NCI-H2227 (cell line): ENCODE measurements around the gene SH3BP1.

Source experiments
- DNase-seq: peaks from one replicate; lab custom pipeline; 2025; ENCODE audit not compliant: unreplicated experiment; lab: John Stamatoyannopoulos, UW

SH3BP1 gene

DNA sequence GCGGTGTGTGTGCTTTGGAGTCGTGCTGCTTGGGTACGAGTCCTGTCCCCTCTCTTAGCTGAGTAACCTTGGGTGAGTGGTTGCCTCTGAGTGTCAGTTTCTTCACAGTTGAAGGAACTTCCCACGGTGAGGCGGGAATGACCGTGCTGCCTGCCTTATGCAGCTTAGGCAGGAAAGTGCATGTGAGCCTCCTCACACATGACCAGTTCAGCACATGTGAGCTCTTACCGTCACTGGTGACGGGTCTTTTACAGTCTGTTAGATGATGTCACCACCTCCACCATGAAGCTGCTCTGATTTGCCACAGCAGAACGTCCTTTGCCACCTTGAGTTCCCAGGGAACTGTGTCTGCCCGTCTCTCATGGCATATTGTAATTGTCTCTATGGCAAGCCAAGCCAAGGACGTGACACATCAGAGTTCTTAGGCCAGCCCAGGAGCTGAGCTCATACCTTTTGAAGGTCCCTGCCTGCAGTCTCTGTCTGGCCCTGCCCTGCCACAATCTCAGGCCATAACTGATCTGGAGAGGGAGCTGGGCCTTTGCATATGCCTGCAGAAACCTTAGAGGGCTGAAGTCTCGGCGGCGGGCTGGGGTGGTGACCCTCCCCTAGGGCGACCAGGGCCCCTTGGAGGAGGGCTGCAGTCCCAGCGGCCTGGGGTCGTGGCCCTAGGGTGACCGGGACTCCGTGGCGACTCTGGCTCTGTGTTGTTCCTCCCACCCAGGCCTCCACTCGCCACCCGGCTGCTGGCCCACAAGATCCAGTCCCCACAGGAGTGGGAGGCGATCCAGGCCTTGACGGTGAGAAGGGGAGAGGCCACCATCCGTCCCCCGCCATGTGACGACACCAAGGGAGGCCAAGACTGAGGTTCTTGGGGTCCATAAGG, 23.0 kb upstream of the SH3BP1 start:
- DNase-seq, result no peak

DNA sequence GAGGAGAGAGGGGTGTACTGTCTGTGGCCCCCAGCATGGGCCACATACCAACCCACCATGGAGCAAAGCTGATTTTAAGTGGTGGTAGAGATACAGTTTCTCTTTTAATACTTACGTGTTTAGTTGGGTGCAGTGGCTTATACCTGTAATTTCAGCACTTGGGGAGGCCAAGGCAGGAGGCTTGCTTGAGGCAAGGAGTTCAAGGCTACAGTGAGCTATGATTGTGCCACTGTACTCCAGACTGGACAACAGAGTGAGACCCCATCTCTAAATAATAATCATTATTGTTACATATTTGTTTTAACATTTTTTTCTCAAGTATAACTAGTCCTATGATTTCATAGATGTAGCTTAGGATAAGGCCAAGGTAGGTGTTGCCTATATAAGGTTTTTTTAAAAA, 22.0 kb upstream of the SH3BP1 start:
- DNase-seq, result no peak

DNA sequence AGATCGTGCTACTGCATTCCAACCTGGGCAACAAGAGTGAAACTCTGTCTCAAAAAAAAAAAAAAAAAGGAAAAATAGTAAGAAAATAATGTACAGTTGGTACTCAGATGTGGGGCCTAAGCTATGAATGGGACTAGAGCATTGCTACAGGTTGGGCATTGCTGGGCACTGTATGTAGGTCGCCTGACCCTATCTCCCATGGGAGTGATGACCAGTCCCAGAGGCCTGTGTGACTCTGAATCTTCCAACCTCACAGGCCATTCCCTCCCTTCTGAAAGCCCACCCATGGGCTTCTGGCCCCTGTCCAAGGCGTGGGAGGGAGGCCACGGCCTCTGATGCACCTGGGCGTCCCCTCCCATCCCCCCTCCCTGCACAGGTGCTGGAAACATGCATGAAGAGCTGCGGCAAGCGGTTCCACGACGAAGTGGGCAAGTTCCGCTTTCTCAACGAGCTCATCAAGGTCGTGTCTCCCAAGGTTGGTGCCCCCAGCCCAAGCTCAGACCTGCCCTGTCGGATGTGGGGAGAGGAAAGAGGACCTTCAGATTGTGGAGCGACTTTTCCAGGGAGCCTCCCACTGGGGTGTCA, 21.3 kb upstream of the SH3BP1 start:
- no peak for DNase-seq

DNA sequence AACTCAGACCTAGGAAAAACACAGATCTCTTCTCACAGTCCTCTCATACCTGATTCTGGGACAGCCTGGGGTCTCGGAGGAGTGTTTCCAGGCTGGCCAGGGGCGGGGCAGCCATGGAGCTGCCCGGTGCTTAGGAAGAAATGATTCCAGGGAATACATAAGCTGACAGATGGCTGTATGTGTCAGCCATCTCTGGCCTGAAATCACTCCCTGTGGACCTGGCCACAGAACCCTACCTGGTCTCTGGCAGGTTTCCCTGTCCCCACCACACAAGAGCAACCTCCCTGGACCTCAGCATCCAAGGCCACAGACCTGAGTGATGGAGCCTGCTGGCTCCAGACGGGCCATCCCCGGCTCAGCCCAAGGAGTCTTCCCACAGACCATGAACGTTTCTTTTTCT, 20.8 kb upstream of the SH3BP1 start:
- no peak for DNase-seq

DNA sequence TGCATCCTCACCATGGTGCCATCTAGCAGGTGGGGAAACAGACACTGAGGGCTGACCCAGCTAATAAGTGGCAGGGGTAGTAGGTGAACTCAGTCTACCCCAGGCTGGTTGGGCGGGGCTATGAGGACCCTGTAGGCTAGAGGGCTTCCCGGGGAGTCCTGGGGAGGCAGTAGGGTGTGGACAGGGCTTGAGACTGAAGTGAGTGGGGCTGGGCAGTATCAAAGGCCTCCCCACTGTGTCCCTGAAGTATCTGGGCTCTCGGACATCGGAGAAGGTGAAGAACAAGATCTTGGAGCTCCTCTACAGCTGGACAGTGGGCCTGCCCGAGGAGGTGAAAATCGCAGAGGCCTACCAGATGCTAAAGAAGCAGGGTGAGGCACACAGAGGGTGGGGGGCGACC, 19.5 kb upstream of the SH3BP1 start:
- no peak for DNase-seq

DNA sequence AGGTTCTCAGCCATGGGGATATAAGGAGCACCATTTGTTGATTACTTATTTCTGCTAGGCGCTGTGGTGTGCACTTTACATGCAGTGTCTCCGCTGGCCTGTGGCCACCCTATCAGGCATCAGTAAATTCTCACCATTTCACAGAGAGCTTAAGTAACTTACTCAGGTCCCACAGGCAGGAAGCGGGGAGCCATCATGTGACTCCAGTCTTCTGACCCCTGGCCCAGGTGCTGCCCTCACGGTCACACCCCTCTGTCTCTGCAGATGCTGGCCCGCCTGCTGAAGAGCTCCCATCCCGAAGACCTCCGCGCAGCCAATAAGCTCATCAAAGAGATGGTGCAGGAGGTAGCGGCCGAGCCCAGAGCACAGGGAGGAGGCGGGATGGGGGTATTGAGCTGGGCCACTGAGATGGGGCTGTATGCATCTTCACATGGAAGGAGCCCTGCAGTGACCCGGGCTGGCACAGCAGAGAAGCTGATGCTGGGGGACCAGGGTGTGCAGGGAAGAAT, 18.1 kb upstream of the SH3BP1 start:
- DNase-seq, result no peak

DNA sequence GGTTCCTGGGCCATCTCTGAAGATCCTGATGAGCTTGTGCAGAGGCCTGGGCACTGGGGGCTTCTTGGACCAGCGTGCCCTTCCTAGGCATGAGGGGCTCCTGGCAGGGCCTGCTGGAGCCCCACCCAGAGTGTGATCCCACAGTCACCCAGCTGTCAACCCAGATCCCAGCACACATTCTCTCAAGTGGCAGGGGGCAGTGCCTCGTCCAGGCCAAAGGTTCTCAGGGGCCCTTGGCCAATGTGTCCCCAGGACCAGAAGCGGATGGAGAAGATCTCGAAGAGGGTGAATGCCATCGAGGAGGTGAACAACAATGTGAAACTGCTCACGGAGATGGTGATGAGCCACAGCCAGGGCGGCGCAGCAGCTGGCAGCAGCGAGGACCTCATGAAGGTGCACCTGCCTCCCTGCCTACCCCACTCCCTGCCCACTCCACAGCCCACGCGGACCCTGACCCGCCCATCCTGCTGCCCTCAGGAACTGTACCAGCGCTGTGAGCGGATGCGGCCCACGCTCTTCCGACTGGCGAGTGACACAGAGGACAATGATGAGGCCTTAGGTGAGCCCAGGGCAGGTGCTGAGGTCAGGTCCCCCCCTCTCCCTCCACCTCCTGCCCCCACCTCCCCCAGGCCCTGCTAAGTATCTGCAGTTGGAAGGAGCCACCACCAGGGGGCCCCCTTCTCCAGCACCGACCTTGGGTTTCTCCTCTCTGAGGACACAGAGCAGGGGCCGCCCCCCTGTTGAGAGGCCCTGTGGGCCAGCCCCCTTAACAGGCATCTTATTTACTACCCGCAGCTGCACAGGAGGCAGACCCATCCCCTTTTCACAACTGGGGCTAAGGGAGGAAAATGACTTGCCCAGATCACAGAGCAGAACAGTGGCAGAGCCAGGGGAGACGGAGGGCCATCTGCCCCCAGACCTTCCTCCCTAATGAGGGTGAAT, 16.1 kb upstream of the SH3BP1 start:
- peak; percentile 74 for DNase-seq

DNA sequence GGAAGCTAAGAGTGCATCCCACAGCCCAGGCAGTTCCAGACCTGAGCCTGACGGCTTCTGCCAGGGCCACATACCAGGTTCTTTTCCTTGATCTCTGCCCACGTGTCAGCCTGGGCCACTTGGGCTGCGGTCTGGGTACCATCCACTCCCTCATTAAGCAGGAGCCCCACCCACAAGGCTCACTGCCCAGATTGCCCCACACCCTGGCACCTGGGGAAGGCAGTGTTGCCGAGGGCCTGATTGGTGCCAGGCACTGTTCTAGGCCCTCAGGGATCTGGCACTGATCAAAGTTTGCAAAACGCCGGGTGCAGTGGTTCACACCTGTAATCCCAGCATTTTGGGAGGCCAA, 15.5 kb upstream of the SH3BP1 start:
- no peak for DNase-seq

DNA sequence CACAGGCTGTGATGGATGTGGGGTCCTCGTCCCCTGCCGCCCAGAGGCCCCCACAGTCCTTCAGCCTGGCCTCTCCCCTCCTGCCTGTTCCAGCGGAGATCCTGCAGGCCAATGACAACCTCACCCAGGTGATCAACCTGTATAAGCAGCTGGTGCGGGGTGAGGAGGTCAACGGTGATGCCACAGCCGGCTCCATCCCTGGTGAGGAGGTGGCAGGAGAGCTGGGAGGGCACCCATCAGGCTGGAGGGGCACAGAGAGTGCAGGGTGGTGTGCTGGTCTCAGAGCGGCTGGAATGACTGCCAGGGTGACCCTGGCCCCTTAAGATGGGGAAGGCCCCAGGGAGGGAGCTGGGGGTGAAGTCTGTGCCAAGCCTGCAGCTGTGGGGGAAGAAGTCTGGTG, 14.6 kb upstream of the SH3BP1 start:
- no peak for DNase-seq

DNA sequence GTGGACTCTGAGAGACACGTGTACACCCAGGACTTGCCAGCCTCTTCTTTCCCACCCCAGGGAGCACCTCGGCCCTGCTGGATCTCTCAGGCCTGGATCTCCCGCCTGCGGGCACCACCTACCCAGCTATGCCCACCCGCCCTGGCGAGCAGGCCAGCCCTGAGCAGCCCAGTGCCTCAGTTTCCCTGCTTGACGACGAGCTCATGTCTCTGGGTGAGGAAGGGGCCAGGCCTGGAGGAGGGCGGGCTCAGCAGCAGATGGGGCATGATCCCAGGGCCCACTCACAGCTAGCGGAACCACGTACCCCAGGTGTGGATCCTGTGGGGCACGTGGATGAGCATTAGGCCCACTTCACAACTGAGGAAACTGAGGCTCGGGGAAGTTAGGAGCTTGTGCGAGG, 13.7 kb upstream of the SH3BP1 start:
- no peak for DNase-seq

DNA sequence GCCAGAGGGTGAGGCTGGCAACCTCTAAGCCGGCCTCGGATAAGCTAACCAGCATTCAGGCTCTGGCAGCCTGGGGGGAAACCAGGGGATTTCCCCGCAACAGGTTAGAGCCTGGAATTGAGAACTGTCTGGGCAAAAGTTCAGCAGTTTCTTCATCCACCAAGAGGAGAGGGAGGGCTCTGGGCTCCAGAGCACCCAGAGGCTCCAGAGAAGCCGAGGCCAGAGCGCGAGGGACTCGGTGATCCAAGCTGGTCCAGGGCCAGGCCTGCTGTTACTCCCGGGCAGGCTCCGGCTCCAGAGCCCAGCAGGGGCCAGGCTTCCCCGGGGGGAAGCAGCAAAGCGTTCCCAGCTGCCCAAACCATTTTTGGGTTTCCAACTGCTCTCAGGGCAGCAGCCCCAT, 13.3 kb upstream of the SH3BP1 start:
- no peak for DNase-seq

DNA sequence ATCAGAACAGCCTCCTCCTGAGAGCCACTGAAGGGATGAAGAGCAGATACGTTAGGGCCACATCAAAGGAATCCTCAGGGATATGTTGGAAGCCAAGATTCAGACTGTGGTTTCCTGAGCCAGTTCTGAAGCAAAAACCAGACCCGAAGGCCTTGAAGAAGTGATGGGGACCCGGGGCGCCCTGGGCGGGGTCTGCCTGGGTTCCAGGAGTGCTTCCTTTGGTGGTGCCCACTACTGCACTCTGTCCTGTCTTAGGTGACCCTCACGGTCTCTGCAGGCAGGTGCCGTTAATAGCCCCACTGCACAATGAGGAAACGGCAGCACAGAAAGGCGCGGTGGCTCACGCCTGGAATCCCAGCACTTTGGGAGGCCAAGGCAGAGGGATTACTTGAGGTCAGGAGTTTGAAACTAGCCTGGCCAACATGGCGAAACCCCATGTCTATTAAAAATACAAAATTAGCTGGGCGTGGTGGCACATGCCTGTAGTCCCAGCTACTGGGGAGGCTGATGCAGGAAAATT, 12.9 kb upstream of the SH3BP1 start:
- DNase-seq, result no peak

DNA sequence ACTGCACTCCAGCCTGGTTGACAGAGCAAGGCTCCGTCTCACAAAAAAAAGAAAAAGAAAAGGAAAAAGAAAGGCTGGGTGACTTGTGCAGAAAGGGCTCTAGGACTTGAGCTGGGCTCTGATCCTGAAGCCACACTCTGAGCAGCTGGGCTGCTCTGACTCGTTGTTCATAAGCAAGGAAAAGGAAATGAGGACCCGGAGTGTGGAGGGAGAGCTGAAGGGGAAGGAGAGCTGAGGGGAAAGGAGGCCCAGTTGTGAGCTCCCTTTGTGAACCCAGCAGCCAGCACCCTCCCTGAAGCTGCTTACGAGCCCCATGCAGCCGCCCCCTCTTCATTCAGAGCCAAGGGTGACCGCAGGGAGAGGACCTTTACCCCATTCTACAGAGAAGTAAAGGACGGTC, 12.3 kb upstream of the SH3BP1 start:
- no peak for DNase-seq

DNA sequence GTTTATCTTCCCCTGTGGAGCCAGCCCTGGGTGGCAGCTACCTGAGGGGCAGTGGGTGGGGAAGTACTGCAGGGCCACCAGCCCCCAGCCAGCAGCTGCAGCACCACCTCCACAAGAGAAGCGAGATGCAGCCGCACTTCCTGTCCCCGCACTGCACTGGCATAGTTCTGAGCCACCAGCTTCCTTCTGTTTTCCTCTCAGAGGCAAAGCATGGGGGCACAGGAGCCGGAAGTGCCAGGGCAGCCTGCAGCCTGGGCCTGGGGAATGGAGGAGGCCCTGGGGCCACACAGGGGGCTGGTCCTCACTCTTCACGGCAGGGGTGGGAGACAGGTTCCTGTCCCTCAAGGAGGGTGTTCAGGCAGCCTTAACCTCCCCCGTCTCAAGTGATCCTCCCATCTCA, 11.9 kb upstream of the SH3BP1 start:
- DNase-seq, result no peak

DNA sequence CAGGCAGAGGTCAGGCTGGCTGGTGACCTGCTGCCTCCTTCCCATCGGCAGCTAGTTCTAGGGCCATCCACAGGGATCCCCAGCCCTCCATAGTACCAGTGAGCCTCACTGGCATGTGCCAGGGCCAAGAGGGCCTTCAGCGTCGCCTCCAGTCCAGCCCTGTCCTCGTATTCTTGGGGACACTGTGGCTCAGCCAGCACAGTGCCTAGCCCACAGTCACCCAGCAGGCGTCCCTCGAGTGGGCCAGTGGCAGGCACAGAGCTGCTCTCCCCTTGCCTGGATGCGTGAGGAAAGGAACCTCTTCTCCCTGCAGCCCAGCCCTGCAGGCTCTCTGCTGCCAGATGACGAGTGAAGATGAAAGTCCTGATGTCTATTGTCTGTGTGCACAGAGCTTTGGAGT, 10.6 kb upstream of the SH3BP1 start:
- no peak for DNase-seq

DNA sequence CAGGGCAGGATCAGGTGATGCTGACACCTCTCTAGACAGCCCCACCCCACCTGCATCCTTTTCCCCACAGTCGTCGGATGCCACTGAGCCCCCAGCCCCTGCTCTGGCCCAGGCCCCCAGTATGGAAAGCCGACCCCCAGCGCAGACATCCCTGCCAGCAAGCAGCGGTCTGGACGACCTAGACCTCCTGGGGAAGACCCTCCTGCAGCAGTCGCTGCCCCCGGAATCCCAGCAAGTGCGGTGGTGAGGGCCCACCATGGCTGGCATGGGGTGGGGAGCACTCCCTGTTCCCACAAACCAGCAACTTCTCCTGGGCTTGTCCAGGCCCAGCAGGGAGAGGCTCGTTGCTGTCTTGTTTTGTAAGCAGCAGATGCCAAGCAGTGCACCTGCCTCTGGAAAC, 9.5 kb upstream of the SH3BP1 start:
- DNase-seq, result no peak

DNA sequence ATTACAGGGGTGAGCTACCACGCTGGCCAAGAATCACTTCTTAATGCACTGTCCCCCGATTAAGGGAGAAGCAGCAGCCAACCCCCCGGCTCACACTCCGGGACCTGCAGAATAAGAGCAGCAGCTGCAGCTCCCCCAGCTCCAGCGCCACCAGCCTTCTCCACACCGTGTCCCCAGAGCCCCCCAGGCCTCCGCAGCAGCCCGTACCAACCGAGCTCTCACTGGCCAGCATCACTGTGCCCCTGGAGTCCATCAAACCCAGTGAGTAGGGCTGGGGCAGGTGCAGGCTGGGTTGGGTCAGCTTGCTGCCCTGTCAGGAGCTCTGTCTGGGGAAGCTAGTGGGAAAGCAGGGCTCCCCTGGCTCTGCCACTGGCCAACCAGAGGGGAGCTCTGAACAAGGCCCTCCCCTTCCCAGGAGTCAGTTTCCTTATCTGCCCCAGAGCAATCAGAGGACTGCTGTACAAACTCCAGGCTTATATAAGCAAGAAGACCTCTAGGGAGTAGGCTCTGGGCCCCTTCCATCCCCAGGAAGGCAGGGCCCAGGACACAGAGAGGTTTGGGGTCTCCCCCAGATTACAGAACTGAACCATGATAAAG, 8.5 kb upstream of the SH3BP1 start:
- DNase-seq, result no peak

DNA sequence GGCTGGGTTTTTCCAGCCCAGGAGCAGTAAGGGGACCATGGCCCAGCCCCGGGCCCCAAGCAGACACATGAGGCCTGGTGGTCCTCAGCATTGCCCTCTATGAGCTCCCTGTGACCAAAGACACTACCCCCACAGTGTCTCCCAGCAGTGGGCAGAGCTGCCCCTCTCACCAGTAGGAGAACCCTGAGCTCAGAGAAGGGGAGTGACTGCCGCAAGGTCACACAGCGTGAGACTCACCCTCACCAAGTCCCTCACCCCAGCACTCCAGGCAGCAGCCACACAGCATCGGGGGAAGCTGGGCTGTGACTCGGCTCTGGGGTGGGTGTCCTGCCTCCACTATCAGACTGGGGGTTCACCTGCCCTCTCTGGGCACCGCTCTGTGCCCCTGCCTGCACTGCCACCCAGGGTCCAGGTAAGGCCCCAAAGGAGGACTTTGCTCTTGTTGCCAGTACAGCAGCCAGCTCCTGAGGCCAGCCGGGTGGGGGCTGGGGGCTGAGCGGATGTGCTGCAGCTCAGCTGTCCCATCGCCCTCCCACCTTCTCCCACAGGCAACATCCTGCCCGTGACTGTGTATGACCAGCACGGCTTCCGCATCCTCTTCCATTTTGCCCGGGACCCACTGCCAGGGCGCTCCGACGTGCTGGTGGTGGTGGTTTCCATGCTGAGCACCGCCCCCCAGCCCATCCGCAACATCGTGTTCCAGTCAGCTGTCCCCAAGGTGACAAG, 7.9 kb upstream of the SH3BP1 start:
- no peak for DNase-seq

DNA sequence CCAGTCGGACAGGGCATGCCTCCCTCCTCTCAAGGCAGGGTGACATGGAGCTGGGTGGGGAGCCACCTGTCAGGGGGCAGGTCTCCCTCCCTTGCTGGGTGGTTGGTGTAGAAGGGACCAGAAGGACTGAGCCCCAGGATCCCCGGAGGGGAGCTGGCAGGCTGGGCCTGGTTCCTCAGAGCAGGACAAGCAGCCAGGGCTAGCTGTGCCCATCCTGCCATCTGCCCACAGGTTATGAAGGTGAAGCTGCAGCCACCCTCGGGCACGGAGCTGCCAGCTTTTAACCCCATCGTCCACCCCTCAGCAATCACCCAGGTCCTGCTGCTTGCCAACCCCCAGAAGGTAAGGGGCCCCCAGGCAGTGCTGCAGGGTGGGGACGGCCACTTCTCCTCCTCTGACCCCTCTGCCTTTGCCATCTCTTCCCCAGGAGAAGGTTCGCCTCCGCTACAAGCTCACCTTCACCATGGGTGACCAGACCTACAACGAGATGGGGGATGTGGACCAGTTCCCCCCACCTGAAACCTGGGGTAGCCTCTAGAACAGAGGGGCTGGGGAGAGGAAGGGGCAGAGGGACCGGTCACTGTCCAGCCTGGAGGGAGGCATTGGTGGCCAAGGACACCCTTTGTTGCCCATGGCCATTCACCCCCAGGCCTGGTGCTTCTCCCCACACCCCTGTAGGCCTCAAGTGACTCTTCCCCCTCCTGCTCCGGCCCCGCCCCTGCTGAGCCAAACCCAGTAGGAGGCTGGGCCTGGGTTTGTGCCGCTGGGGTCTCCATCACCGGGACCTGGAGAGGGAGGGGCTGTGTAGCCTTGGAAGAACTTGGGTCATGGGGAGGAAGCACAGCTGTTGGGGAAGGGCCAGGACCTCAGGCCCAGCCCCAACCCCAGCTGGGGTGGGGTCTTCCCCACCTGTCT, 7.0 kb upstream of the SH3BP1 start:
- DNase-seq, result no peak
